GM19397 (cell line): ENCODE data around the gene FZR1.
"Not testable (repeated sequence)": the region's sequence is repeated elsewhere in the genome, so short reads cannot be mapped to it uniquely, and the experiment has no call there.

Source experiments
- ATAC-seq: cut with Tn5 transposase; IDR thresholded peaks from one replicate; pipeline ENCODE4 v1.9.1; 2021; ENCODE audit warnings: mild to moderate bottlenecking, moderate library complexity; ENCODE audit not compliant: unreplicated experiment

Gene FZR1

GRCh38 chr19:3528080-3528479, 22.0 kb downstream of the FZR1 start:
- no peak for ATAC-seq

- no peak for ATAC-seq
Observed at GRCh38 chr19:3528539-3529211, 22.6 kb downstream of the FZR1 start.

GRCh38 chr19:3529299-3529698, 23.2 kb downstream of the FZR1 start:
- not testable (repeated sequence) for ATAC-seq

GRCh38 chr19:3530389-3530788, 24.3 kb downstream of the FZR1 start:
- no peak for ATAC-seq

GRCh38 chr19:3531716-3532115, 25.6 kb downstream of the FZR1 start:
- no peak for ATAC-seq

- no peak for ATAC-seq
Observed at GRCh38 chr19:3532154-3532786, 26.2 kb downstream of the FZR1 start.

- ATAC-seq, result no peak
Observed at GRCh38 chr19:3533033-3533432, 26.9 kb downstream of the FZR1 start.

GRCh38 chr19:3533563-3534216, 27.6 kb downstream of the FZR1 start:
- no peak for ATAC-seq

- no peak for ATAC-seq
Observed at GRCh38 chr19:3534375-3535234, 28.5 kb downstream of the FZR1 start.

- no peak for ATAC-seq
Observed at GRCh38 chr19:3535235-3535535, 29.1 kb downstream of the FZR1 start.

GRCh38 chr19:3535563-3535965, 29.5 kb downstream of the FZR1 start:
- no peak for ATAC-seq

GRCh38 chr19:3535981-3536380, 29.9 kb downstream of the FZR1 start:
- no peak for ATAC-seq

- ATAC-seq, result no peak
Observed at GRCh38 chr19:3536429-3537100, 30.5 kb downstream of the FZR1 start.

GRCh38 chr19:3537101-3537437, 31.0 kb downstream of the FZR1 start:
- ATAC-seq, result no peak

GRCh38 chr19:3537438-3538240, 31.5 kb downstream of the FZR1 start:
- no peak for ATAC-seq

GRCh38 chr19:3538258-3538929, 32.3 kb downstream of the FZR1 start:
- no peak for ATAC-seq

- ATAC-seq, result no peak
Observed at GRCh38 chr19:3538965-3539755, 33.0 kb downstream of the FZR1 start, which contains the start of gene TEKTIP1. Gene TEKTIP1 (plus strand): TSS chr19:3539174. CDS start chr19:3539178, 4 bp downstream.

GRCh38 chr19:3539756-3540118, 33.6 kb downstream of the FZR1 start:
- ATAC-seq, result no peak
